GM21825 (cell line): Measurements from ENCODE around the gene SLC11A2.
"Not testable (repeated sequence)": the region's sequence is repeated elsewhere in the genome, so short reads cannot be mapped to it uniquely, and the experiment has no call there.

Source experiments
- ATAC-seq: cut with Tn5 transposase; IDR thresholded peaks from one replicate; pipeline ENCODE4 v1.9.1; 2021; ENCODE audit warnings: mild to moderate bottlenecking, moderate library complexity; ENCODE audit not compliant: unreplicated experiment

The SLC11A2 gene

GRCh38 chr12:50991291-50991690 lies 34.9 kb downstream of the SLC11A2 start:
- no peak for ATAC-seq

GRCh38 chr12:50990791-50991190 lies 35.4 kb downstream of the SLC11A2 start:
- no peak for ATAC-seq

DNA sequence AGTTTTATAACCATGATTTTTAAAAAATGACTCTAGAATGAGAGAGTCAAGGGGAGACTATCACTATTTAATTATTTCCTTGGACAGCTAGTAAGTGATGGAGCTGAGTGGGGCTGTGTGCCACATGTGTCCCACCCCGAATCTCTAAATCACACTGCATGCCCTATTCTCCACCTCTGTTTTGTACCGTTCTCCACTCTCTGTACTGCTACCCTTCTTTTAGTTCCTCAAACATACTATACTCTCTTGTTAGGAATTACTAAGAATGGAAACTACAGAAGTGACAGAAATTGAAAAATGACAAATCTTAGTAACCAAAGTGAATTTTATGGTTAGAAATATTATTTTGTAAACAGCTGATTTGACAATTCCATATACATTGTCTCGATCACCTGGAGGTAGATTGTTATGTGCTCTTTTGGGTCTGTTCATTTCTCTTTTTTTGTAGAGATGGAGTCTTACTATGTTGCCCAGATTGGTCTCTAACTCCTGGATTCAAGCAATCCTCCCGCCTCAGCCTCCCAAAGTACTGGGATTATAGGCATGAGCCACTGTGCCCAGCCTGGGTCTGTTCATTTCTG lies 35.9 kb downstream of the SLC11A2 start:
- ATAC-seq: no peak

DNA sequence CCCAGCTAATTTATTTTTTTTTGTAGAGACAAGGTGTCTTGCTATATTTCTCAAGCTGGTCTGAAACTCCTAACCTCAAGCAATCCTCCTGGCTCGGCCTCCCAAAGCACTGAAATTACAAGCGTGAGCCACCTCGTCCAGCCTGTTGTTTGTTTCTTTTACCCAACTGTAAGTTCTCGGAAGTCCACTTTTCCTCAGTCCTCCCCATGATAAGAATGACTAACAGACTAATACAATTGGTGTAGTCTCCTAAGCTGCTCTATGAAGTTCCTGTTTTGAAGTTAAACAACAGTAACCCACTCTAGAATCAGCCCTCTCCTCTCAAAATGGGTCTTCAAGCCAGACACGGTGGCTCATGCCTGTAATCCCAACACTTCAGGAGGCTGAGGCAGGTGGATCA lies 37.3 kb downstream of the SLC11A2 start:
- ATAC-seq: no peak

DNA sequence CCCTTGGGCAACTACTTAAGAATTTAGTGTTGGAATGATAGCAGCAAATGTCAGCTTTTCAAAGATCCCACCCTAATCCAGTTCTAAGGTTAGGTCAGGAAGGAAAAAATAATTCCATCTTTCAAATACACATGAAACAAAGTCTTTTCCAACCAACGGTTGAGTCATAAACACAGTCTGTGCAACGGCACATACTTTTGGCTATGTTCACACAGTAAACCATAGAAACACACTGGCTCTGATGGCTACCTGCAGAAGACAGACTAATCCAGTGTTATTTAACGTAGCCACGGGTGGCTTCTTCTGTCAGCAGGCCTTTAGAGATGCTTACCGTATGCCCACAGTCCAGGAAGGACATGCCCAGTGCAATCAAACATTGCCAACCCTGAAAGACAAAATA lies 38.1 kb downstream of the SLC11A2 start:
- no peak for ATAC-seq

GRCh38 chr12:50986966-50987737 lies 39.0 kb downstream of the SLC11A2 start:
- ATAC-seq: no peak

DNA sequence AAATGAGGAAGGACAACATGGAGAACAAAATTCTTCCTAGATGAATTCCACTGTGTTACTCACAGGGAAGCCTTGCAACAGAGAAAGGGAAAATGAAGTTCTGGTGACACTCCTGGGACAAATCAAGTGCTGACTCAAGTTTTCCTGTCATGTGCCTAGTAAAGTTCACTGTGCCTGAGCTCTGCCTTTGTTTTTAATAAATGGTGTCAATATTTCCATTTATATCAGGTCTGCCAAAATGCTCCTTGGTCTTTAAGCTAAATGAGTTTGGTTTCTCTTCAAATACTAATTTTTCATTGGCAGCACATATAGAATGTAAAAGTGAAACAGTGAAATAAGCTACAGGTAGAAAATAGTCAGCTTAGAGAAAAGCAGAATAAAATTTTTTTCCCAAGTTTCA lies 40.9 kb downstream of the SLC11A2 start:
- no peak for ATAC-seq

DNA sequence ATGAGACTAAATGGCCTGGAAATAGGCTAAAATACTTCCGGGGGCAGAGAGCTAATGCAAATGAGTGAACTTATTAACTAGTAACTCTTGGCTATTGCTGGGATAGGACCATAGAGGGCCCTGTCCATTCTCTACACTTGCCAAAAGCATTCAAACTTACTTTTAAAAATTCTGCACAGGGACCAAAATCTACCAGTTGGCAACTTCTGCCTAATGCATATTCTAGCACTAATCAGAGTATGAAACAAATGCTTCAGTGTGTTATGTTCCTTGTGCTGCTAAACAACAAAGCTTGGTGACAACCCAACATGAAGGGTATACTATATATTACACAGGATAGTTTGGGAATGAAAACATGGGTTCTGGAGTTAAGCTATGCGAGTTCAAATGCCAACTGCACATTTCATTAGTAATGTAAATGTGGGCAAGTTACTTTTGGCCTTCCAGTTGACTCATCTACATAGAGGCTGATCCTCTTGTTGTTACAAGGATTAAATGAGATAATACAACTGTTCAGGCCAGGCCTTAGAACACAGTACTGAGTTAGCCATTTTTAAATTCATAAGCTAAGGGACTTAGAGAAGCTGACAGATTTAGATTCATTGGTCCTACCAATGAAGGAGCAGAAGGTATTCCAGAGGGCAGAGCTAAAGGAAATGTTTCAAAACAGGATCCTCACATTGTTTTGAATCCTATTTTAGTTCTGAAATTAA lies 41.4 kb downstream of the SLC11A2 start:
- no peak for ATAC-seq

DNA sequence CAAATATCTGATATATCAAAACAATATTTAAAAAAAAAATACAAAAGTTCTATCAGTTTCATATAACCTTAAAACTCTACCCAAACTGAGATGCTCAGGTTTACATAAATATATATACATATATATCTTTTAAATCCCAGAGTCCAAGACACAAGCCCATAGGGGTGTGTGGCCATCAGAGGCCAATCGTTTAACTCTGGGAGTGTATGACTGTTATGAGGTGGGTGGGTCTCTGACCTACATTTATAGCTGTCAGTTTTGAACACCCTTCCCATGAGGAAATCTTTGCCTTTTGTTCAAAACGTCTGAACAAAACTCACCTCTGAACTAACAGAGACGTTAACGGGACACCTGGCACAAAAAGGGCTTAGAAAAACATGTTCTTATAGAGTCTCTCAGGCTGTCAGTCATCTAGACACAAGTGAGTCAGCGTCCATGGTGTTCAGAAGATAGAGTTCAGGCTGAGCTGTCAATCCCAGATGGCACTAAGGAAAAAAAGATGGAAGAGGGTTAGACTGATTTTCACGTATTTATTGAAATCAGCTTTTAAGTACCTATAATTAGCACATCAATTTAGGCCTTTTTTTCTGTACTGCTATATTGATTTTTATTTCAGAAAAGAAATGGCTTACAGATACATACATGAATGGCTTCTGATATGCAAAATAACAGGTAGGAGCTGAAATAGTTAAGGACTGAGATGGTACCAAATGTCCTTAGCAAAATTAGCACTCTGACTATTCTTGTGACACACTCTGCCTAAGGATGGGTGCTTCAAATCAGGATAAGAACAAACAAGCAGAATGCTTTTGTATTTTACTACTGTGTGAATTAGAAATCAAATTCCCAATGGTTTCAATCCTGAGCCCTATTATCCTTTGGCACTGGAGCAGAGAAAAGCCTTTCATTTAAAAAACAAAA lies 44.6 kb downstream of the SLC11A2 start:
- no peak for ATAC-seq

- no peak for ATAC-seq
These were observed 45.6 kb downstream of the SLC11A2 start for GRCh38 chr12:50980545-50980944.

DNA sequence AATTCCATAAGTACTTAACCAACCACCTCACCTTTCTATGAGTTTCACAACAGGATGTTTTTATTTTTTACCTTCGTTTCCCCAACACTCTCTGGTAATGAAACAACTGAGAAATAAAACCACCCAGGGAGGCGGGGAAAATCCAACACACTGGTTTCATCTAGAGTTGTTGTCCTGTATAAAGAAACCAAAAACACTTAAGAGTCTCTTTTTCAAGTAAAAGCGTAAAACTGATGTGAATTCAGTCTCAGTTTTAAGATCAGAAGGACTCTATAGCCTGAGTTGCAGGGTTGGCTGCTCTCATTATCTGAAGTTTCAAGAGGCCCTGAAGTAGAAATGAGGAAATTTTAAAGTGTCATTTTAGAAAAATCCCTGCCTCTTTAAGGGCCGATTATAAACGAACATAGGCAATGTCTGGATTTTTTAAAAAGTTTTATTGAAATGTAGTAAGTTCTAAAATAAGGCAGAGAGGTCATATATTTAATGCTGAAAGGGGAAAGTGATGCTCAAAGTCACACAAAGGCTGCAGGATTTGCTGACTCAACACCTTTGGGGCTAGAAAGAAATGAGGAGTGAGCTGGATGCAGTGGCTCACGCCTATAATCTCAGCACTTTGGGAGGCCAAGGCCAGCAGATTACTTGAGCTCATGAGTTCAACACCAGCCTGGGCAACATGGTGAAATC lies 46.7 kb downstream of the SLC11A2 start:
- no peak for ATAC-seq

DNA sequence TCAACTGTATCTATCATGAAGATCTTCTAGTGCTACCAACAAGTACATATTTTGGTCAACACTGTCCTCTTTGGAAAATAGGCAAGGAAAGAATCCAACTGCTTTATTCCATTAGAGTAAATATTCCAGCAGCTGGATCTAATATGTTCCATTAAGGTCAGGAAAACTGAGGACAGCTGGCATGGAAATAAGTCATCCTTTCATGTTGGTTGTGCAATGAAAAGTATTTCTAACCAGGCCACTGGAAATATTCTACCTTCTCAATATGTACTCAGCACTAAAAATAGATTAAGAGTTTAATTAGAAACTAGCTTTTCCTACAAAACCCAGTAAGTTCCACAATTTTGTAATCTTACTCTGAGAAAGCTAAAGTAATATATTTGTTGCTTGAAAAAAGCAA lies 54.2 kb downstream of the SLC11A2 start:
- no peak for ATAC-seq

DNA sequence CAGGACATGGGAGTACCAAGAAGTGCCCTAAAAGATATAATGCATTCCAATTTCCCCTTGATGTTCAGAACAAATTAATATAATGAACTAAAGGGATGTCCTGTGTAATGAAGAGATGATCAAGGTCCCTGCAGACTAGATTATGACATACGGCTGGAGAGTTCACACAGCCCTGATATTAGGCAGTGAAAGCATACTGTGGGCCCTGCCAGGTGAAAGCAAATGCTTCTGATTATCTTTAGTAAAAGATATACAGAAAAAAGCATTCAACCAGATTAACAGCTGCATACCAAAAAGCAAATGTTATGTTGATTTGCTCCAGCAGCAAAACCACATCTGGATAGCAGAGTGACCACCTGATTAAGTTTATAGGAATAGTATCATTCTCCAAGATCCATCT lies 61.8 kb downstream of the SLC11A2 start:
- ATAC-seq: no peak

GRCh38 chr12:50961708-50962107 lies 64.5 kb downstream of the SLC11A2 start:
- no peak for ATAC-seq

DNA sequence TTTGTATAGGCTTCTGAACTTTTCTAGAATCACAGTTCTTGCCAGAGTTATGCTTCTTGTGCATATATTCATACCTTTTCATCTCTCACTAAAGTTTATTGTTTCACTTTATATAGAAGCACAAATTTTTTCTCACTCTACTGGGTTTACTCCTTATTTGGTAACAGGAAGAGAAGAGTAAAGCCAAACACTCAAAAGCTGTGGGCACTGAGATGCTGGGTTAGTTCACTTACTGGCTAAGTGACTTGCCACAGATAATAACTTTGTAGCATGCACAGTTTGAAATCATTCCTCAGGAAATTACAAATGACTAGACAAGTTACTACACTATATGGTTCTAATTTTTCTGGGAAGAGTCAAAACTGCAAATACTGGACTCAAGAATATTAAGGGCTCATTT lies 66.1 kb downstream of the SLC11A2 start:
- ATAC-seq: no peak

DNA sequence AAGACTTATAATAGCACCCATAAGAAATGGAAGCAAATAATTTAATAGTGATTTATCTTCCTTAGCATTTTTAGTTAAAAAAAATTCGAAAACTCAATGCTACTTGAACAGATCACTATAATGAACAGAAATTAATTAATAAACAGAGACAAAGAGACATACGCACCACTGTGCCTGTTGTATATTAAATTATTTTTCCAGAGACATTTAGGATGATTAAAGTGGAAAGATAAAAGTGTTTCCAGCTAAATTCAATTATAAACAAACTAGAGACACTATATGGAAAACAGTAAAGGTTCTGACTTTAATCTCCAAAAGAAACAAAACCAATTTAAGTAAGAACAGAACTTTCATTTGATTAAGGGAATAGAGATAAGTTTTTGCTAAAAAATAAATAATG lies 70.5 kb downstream of the SLC11A2 start:
- no peak for ATAC-seq

DNA sequence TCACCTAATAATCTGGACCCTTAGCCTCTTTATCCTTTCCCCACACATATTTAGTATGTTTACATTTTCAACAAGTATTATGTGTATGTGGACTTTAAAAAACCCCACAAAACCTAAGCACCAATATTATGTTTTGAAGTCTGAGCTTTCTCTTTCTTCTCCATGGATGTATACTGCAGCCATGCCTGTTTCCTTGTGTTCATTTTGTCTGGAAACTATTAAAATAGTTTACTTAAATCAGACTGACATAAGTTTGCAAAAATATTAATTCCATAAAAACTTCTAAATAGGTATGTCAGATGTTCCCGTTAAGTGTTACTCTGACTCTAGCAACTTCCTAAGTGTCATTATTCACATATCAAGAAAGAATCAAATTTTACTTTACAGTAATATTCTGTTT lies 70.9 kb downstream of the SLC11A2 start:
- no peak for ATAC-seq

- ATAC-seq: not testable (repeated sequence)
These were observed 71.4 kb downstream of the SLC11A2 start for GRCh38 chr12:50954789-50955188.

GRCh38 chr12:50953047-50953446 lies 73.1 kb downstream of the SLC11A2 start:
- ATAC-seq: no peak

DNA sequence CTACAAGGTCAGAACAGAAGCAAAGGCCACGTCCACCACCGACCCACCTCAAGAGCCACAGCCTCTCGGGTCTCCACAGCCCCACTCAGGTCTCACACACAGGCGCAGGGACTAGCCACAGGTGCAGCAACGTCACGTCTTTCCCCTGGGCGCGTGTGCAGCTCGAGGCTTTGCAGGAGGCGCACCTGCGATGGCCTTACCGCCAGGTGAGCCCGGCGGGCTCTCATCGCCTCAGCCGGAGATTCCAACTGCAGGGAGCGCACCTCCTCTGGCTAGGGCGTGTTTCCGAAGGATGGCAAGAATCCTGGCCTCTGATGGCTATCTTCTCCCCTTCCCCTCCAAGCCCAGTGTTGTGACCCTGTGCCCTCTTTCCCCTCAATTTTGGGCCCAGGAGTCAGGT lies 73.7 kb downstream of the SLC11A2 start, which contains the start of gene HIGD1C:
HIGD1C (plus strand) TSS at position 35 of the 400 bp plus-strand sequence. CDS start 1,455 bp downstream, outside the sequence.
- ATAC-seq: no peak
